ENCODE measurements around the gene GRIA1. TPM values are rescaled to one million over a fixed set of nuclear protein-coding genes. Genes with fewer than 3 reads are reported as not detected.

The GRIA1 gene
- total RNA-seq: 0.68 TPM in 1 of 2 replicates, not detected in the other

GRCh38 chr5:153490118-153491037 is at the start of gene GRIA1:
TSS of gene GRIA1 (plus strand) at chr5:153490670.

